Activated CD4-positive, CD25-positive, alpha-beta regulatory T cell treated with anti-CD3 and anti-CD28 coated beads, Interleukin-2, amount 50 U/mL, for 24 hours (primary cell): ENCODE data around the gene NIPAL3.

Source experiments
- ATAC-seq, 2 donors: fragments of 150-1000 bp; cut with Tn5 transposase; one replicate each; pipeline ENCODE4 v1.10.0; 2021; ENCODE audit warnings: mild to moderate bottlenecking in 1 of 2, moderate library complexity in 1 of 2

Gene NIPAL3

DNA sequence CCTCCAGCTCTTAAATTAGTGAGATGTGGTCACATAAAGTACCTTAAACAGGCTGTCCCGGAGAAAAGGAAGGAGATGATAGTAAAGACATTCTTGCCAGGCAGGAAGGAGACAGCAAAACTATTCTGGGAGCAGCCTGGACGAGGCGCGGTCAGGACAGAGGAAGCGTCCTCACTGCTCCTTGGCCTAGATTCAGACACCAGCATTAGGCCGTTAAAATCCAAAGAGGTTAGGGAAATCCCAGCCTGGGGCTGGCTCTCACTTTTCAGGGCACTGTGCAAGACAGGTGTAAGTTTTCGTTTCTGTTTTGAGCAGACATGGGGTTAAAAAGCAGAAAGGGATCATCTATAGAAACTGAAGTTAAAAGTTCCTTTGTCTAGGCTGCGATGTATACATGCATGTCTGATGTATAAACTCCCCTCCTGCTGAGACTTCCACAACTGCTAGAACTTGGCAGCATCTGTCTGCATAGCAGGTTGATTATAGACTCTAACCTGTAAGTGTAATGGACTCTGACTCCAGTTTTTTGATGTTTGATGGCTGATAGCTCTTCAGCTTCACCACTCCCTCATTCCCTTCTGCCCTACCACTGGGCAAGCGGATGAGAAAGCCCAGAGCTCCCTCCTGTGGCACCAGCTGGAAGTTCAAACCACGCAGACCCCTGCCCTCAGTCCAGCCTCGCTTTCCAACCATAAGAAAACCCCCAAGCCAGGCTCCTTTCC lies 23.6 kb upstream of the NIPAL3 start:
- peak; percentile 82 to 83 for ATAC-seq

DNA sequence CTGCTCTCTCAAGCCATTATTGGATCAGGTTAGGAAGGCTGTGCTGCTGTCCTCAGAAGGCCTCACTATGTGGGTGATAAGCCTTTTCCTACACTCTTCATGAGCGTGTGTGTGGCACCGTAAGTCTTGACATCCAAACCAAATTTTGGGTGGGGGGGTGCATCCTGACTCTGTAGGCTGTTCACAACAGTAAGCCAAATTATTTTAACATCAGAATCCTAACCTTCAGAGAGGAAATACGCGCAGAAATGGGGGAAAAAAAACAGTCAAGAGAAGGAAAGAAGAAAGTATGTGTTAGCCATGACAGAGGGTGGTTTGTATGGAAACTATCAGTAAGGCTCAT lies 23.0 kb upstream of the NIPAL3 start:
- ATAC-seq: peak in 1 of 2 donors; percentile 3

DNA sequence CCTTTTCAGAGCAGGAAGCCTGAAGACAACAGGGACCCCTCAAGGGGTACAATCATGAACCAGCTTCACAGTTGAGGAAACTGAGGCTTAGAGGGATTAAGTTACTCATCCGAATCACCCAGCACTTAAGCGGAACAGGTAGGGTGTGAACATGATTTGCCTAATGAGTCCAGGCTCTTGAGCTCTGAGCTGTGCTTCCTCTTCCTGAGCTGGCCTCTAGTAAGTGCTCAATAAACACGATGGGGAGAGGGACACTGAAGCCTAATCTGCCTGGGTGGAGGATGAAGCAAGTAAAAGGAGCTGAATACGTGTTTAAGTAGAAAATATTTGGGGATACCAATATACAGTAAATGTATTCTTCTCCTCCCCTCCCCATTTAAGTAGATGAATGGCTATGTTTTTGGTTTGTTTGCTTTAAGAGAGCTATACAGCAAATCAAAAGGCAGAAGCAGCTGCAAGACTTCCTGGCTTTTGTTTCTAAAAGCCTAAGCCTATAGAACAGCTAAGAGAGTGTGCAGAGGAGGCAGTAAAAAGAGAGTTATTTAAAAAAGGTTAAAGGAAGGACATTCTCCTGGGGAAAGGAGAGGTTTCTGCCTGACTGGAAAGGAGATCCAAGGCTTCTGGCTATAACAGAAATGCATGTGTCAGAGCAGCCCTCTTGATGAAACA lies 22.5 kb upstream of the NIPAL3 start:
- ATAC-seq: no peak

DNA sequence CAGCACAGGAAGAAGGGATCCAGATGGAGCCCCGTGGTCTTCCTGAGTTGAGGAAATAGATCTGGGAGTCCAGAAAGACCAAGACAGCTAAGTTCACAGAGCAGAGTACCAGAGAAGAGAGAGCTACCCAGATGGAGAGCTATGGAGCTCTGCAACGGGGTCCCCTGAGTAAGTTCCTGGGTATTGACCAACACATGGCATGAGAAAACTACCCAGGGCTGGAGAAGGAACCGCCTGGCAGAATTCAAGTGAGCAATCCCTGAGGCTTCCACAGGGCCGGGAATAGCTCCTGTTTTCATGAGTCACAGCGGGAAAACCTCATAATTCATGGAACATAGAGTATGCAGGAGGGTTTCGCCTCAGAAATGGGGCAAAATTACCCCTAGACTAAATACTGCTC lies 21.7 kb upstream of the NIPAL3 start:
- no peak for ATAC-seq

DNA sequence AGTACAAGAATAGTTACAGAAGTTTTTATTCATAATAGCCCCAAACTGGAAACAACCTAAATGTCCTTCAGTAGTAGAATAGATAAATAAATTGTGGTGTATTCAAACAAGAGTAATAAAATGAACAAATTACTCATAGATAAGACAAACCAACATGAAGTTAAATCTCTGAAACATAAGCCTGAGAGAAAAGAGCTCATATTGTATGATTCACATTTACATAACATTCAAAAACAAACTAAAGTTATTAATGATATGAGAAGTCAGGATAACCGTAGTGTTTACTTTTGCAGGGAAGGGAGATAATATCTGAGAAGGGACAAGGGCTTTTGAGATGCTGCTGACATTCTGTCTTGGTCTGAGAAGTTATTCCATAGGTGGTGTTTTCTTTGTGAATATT lies 15.5 kb upstream of the NIPAL3 start:
- ATAC-seq: no peak

DNA sequence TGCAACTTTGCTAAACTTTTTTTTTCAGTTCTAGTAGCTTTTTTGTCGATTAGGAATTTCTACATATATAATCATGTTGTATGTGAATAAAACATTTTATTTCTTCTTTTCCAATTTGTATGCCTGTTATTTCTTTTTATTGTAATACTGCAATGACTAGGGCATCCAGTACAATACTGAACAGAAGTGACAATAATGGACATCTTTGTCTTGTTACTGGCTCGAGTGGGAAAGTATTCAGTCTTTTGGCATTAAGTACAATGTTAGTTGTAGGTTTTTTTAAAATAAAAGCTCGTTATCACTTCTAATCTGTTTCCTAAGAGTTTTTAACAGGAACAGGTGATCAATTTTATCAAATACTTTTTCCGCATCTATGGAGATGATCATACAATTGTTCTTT lies 11.8 kb upstream of the NIPAL3 start:
- ATAC-seq: no peak

DNA sequence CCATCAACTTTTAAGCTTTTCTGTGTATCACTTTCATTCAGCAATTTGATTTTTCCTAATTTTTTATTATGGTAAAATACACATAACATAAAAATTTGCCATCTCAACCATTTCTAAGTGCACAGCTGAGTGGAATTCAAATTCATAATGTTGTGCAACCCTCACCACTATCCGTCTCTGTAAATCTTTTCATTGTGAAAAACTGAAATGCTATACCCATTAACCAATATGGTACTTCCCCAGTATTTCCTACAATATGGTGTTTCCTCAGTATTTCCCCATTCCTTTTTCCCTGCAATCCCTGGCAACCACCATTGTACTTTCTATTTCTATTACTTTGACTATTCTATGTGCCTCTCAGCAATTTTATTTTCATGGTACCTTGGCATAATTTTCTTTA lies 8.8 kb upstream of the NIPAL3 start:
- ATAC-seq: no peak

DNA sequence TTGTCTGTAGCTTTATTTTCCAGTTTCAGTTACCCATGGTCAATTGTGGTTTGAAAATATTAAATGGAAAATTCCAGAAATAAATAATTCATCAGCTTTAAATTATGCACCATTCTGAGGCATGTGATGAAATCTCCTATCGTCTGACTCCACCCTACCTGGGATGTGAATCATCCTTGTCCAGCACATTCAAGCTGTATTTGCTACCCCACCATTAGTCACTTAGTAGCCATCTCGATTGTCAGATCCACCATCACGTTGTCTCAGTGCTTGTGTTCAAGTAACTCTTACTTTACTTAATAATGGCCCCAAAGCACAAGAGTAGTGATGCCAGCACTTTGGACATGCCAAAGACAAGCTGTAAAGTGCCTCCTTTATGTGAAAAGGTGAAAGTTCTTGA lies 6.1 kb upstream of the NIPAL3 start:
- no peak for ATAC-seq

DNA sequence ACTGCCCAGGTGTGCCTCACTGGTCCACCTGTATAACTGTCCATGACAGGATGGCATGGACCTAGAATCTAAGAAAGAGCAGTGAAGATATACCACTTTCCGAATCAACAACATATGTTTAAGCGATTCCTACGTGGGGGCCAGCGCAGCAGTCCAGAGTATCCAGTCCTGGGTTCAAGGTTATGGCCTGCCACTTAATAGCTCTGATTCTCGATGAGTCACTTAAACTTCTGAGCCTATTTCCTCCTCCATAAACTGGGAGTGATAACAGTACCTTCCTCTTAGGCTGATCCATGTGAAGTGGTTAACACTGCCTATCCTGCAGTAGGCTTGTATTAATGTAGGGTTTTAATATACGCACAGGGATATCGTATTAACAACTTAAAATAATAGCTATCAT lies 4.9 kb upstream of the NIPAL3 start:
- no peak for ATAC-seq

DNA sequence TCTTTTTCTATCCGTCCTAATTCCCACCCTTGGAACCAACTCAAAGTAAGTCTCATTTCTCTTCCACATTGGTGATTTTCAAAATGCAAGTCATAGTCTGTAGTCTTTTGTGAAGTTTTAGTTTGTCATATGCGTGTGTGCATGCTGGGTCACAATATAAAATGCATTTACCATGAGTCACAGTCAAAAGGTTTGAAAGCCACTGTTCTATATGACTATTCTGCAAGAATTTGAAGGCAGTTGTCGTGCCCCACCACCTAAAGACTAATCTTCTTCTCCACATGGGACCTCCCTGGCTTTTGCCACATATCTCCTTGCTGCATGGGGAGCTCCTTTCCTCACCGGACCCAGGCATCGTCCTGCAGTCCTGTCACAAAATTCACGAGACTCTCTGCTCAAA lies 3.6 kb upstream of the NIPAL3 start:
- ATAC-seq: no peak

DNA sequence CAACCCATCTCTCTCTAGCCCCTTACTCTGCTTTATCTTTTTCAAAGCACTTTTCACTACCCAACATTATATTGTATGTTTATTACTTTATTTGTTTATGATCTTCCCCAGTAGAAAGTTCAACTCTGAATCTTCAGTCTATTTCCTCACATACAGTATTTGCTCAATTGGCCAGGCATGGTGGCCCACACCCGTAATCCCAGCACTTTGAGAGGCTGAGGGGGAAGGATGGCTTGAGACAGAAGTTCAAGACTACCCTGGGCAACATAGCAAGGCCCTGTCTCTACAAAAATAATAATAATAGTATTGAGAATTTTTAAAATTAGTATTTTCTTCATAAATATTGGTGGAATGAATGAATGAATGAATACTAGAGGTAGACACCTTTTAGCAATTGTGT lies 3.2 kb upstream of the NIPAL3 start:
- no peak for ATAC-seq

DNA sequence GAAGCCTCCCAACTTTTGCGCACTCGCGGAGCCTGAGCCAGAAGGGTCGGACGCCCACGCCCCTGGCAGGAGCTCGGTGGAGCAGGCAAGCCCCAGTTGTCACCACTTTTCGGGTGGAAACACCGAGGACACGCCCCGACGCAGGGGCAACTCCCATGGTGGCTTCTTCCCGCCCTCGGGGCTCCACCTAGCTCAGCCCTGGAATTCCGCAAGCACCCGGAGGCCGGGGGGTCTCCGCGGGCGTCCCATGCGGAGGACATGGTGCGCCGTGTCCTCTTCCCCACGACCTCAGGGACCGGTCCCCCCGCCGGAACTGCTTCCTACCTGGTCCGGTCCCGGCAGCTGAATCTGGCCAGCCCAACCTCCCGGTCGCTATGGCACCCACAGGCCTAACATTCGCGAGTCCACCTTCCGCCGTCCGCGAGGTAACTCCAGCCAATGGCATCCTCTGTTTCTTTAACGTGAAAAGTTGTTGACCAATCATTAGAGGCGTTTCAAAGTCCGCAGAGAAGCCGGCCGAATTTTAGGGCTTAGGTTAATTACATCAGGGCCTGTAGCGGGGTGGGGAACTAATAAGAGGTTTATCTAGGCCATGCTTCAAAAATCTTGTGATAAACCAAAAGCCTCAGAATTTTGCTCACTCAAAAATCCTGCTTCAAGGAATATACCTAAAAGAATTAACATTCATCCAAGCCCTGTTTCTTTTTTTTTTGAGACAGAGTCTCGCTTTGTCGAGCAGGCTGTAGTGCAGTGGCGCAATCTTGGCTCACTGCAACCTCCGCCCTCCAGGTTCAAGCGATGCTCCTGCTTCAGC lies 2.0 kb upstream of the NIPAL3 start, which contains the start of gene STPG1:
Gene STPG1, minus strand, starts transcription at position 433 of the 814 bp plus-strand sequence. CDS start 12,394 bp downstream, outside the sequence.
- peak; percentile 18 to 33 for ATAC-seq

DNA sequence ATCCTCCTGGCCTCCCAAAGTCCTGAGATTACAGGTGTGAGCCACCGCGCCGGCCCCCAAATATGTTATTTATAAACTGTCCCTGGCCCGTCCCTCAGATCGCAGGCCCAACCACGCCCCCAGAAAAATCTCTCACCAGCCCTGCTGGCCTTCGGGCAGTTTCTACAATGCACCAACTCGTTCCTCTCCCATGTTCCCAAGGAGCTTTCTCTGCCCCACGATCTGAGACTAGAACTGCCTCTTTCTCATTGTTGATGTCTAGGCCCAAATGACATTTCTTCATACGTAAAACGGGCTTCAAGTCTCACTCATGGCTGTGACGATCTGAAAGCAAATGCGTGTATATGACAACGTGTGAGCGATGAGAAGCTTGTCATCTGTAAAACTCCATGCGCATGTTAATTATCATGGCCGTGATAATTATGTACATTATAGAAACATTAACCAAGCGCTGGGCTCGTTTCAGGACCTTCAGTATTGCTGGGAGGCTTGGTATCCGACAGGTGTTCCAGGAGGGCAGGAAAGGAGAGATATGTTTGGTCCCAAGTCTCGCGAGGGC lies 748 bp upstream of the NIPAL3 start:
- ATAC-seq: no peak

DNA sequence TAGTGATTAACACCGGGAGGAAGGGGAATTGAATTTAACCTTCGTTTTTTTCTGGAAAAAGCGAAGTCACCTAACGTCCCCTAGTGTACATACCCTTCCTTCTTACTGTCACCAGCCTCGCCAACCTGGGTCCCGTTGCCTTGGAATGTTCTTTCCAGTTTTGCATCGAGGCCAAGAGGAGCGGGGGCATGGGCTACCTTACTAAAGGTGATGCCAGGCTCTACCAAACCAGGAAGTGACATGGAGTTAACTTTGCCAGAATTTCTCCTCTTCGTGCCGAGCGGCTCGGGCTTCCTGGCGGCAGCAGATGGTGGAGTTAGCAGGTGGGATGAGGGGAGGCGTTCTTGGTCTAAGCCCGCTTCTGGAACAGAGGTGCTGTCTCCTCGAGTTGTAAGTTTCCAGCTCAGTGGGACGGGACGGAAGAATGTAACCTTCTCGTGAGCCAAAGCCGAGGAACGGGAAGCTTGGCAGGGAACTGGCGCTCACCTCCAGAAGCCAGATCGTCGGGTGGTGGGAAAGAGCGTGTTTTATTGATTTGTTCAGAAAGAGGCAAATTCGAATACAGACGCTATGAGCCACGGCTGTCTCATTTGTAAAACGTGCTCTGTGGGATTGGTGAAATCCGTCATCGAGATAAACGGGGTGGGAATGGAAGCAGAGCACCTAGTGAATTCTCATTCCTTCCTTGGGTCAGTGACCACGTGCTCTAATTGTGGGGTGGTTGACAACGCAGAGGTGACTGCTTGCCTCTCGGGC lies 486 bp downstream of the NIPAL3 start:
- no peak for ATAC-seq

DNA sequence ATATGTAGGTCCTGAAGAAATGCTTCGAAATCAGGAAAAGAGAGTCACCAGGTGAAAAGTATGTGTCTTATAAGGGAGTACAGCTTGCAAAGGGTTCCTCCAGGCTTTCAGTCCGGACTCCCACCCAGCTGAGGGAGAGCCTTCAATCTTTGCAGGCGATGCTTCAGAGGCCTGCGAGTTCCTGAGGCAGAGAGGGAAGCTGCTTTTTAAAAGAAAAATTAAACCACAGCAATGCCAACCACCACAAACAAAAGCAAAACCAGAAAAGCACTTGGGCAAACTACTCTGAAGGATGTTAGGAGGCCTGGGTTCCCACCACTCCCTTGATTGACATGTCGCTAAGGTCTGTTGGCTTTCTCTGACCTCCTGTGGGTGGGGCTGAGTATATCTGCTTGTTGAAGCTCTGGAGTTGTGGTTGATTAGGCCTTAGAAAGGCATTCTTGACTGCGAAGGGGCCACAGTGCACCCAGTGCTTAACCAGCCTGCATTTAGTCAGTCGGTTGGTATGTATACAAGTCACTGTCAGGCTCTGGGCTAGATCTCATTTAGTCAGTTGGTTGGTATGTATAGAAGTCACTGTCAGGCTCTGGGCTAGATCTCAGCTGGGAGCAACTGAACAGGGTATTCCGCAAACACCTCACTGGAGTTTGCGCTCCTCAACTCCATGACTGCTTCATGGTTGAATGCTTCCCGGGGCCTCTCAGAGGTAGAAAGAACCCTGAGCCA lies 1.2 kb downstream of the NIPAL3 start:
- peak in 1 of 2 donors; percentile 7 for ATAC-seq

DNA sequence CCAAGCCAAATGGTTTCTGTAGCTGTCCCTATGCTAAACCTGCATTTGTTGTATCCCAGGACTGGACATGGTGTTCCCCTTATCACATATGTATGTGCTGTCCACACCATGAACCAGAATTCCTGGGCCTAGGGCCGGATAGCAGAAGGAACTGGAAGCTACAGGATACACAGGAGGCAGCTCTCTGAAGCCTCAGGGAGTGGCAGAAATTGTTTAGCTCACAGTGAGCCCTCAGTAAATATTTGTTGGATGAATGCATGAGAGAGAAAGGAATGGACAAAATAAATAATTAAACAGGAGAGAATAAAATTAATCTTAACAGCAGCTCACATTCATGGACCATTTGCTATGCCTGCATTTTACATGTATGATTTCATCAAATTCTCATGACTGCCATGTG lies 2.1 kb downstream of the NIPAL3 start:
- ATAC-seq: no peak

DNA sequence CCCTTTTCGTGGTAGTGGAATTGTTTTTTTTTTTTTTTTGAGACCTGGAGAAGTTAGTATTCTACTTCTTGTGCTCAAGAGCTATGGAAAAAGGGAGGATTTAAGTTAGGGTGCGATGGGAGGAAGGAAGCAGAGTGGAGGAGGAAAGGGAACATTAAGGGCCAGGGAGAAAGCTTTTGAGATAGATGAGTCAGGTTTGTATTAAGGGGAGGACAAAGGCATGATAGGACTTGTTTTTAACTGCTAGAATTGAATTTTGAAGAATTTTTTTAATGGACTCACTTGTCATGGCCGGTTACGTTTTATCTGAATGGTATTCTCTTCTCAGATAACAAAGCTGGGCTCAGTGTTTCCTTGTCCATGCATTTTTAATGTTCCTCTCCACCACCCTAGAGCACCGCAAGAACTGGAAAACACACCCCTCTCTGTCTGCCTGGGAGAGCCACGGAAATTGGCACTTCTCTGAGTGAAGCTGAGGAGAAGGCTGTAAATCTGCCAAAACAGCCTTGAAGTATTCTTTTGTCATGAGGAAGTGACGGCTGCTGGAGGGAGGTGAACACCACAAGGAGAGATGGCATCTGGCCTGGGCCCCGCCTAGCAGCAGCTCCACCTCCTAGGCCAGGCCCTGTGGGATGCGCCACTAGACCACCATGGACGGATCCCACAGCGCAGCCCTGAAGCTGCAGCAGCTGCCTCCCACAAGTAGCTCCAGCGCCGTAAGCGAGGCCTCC lies 3.5 kb downstream of the NIPAL3 start:
- ATAC-seq: no peak

DNA sequence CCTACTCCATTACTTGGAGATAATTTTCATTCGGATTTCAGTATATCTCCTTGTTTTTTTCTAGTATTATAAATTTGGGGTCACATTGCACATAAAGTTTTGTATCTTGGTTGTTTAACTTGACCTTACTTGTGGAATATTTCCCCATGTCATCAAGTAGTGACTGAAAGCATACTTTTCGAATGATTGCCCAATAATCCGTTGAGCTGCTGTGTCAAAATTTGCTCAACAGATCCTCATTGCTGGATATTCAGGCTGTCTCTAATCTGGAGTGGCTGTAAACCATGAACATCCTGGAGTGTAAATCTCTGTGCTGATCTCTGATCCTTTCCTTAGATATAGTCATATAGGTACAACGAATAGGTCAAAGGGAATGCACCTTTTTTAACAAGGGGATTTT lies 4.9 kb downstream of the NIPAL3 start:
- no peak for ATAC-seq

DNA sequence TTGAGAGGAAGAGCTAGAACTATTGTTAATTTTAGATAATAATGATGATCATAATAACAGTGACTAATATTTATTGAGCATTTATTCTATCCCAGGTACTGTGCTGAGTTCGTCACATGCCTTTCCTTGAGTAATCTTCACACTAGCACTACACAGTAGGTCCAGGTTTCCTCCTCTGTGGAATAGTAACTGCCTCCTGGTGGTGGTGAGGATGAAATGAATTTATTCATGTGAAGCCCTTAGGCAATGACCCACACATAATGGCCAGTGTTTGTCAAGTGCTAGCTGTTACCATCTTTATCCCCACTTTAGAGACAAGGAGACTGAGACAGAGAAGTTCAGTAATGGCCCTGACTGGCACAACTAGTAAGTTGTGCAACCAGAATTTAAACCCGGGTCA lies 5.9 kb downstream of the NIPAL3 start:
- ATAC-seq: no peak

DNA sequence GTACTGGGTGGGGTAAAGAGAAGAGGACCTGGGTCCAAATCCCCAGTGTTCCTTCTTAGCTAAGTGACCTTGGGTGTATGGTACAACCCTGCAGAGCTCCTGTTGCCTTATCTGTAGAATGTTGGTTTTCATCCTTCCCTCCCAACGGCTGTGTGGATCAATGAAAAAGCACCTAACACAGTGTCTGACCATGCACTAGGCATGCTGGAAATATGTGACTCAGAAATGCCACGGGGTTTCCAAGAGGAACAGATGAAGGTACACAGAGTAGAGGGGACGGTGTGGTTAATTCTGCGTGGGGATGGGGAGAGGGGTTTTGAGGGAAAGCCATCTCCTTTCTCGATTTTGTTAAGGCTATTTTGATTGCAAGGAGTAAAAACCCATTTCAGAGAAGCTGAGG lies 8.6 kb downstream of the NIPAL3 start:
- ATAC-seq: peak in 1 of 2 donors; percentile 33

DNA sequence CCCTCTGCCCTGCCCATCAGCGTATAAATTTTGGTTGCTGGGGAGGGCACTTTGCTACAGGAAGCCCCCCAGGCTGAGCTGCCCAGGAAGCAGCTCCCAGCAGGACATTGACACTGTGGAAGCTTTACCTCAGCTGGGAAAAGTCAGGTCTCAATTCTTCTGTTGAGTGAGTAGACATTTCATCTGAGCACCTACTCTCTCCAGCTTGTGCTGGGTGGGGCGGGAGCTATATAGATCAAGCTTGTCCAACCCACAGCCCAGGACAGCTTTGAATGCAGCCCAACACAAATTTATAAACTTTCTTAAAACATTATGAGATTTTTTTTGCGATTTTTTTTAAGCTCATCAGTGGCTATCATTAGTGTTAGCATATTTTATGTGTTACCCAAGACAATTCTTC lies 9.4 kb downstream of the NIPAL3 start:
- no peak for ATAC-seq
